ENCODE results near the gene RAB11FIP4. TPM values are rescaled to one million over a fixed set of nuclear protein-coding genes. Genes with fewer than 3 reads are reported as not detected.

RAB11FIP4 gene
- total RNA-seq, 1 experiment from 2014 or later, result 15.1 TPM

DNA sequence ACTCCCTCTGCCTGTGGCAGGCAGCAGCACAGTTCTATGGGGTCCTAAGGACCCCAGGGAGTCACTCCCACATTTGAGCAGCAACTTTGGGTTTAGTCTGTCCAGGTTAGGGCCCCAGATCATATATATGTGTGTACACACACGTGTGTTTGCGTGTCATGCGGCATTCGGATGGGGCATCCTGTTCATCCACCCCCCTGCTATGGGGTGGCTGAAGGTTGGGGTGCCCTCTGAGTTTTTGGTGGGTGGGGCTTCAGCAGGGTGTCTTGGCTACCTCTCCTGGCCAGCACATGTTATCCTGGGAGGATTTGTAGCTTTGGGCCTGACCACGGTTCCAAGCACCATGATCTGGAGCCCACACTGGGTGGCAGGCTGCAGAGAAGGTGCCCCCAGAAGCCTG lies 100.7 kb downstream of the RAB11FIP4 start (continued):
- TF ChIP-seq JUND (IDR thresholded peaks at IDR 0.05) (no peak), YY1 (IDR thresholded peaks at IDR 0.05; ENCODE audit: extremely low read depth, insufficient replicate concordance, low read depth, low read length) (no peak)

DNA sequence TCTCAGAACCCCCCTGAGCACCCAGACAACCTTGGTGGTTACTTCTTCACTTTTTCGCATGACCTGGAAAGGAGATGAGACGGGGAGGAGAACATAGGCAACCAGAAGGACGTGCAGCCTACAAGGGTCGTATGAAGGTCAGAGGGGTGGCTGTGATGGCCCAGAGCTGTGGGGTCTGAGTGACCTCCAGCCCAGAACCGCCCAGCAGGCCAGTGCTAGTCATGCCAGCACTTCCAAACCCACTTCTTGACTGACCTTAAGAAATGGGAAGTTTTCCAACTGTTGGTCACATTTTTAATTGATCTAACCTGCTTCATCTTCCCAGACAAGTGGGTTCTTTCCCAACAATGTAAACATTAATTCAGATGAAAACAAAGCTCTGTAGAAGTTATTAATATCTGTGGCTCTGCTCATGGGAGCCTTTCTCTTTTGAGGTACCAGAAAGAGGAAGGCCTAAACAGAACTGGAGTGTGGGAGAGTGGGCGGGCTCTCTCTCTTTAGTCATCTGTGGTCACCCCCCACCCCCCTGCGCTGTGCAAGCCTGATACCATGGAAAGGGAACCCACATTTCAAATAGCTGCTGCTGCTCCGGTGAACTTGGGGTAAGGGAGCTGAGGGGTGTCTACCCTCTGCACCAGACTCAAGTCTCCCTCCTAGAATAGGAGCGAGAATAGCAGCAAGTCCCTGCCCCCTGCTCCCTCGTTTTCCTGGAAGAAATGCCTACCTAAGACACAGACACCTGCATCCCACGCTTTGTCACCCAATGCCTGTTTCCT lies 101.6 kb downstream of the RAB11FIP4 start:
- no peak for TF ChIP-seq POLR2A (IDR thresholded peaks at IDR 0.05; ENCODE audit: borderline replicate concordance, extremely low read depth, insufficient read depth, insufficient read length)
- TF ChIP-seq, protein P1, sequence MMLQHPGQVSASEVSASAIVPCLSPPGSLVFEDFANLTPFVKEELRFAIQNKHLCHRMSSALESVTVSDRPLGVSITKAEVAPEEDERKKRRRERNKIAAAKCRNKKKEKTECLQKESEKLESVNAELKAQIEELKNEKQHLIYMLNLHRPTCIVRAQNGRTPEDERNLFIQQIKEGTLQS (IDR thresholded peaks at IDR 0.05), result no peak
- TF ChIP-seq EZH2phosphoT487 (IDR thresholded peaks at IDR 0.05; ENCODE audit: borderline replicate concordance), result no peak
- TF ChIP-seq, protein P2, sequence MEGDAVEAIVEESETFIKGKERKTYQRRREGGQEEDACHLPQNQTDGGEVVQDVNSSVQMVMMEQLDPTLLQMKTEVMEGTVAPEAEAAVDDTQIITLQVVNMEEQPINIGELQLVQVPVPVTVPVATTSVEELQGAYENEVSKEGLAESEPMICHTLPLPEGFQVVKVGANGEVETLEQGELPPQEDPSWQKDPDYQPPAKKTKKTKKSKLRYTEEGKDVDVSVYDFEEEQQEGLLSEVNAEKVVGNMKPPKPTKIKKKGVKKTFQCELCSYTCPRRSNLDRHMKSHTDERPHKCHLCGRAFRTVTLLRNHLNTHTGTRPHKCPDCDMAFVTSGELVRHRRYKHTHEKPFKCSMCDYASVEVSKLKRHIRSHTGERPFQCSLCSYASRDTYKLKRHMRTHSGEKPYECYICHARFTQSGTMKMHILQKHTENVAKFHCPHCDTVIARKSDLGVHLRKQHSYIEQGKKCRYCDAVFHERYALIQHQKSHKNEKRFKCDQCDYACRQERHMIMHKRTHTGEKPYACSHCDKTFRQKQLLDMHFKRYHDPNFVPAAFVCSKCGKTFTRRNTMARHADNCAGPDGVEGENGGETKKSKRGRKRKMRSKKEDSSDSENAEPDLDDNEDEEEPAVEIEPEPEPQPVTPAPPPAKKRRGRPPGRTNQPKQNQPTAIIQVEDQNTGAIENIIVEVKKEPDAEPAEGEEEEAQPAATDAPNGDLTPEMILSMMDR (IDR thresholded peaks at IDR 0.05 in 2 of 3, conservative IDR thresholded peaks at IDR 0.05 in 1 of 3; ENCODE audit: borderline replicate concordance in 1 of 3, insufficient read depth in 1 of 3, low read depth in 2 of 3, low read length in 2 of 3), result no peak
- no peak for TF ChIP-seq SRF (IDR thresholded peaks at IDR 0.05; ENCODE audit: low read depth)
- TF ChIP-seq, protein P3, sequence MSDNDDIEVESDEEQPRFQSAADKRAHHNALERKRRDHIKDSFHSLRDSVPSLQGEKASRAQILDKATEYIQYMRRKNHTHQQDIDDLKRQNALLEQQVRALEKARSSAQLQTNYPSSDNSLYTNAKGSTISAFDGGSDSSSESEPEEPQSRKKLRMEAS (IDR thresholded peaks at IDR 0.05), result no peak
- no peak for TF ChIP-seq ELF1 (IDR thresholded peaks at IDR 0.05; ENCODE audit: borderline replicate concordance, low read depth)
- no peak for TF ChIP-seq SIN3A (IDR thresholded peaks at IDR 0.05; ENCODE audit: low read depth)
- no peak for TF ChIP-seq SP1 (IDR thresholded peaks at IDR 0.05; ENCODE audit: low read depth)
- TF ChIP-seq YY1 (IDR thresholded peaks at IDR 0.05; ENCODE audit: extremely low read depth, insufficient replicate concordance, low read depth, low read length), result no peak
- no peak for TF ChIP-seq ZFX (IDR thresholded peaks at IDR 0.05)
- no peak for TF ChIP-seq RAD21 (IDR thresholded peaks at IDR 0.05; ENCODE audit: low read depth)
- TF ChIP-seq JUND (IDR thresholded peaks at IDR 0.05), result no peak
- H3K9me2 ChIP-seq (ENCODE audit: insufficient read depth), result no peaks in the 10 kb centered on the region
- ChIA-PET RAD21 (ENCODE audit: low non-redundant PET in 1 of 2, low total read pairs in 2 of 2, uncharacterized antibody in 2 of 2, unreplicated experiment in 2 of 2) (no interaction called here), POLR2A (no interaction called here), CTCF (no interaction called here)
- no TSS peak for BruUV-seq (replicated peaks)
- H3K27me3 ChIP-seq (ENCODE audit: insufficient read depth, low read length), result no peaks in the 10 kb centered on the region
- H3K36me3 ChIP-seq (ENCODE audit: control insufficient read depth in 1 of 2, insufficient read depth in 2 of 2, low read length in 2 of 2), result no peaks in the 10 kb centered on the region
- no peak overlapping the region for H3K27ac ChIP-seq (ENCODE audit: low read depth, low read length)
- DNase-seq (ENCODE audit: low read depth, low spot score) (no peak), ATAC-seq (no peak)
- no peaks in the 10 kb centered on the region for H3K9me3 ChIP-seq (ENCODE audit: control insufficient read depth in 1 of 2, insufficient read depth in 1 of 2, low read depth in 1 of 2, low read length in 2 of 2)
- H3K9ac ChIP-seq (ENCODE audit: low read length), result no peak overlapping the region
- intact Hi-C loops (cut with micrococcal nuclease), result no loop called here
- peaks cover 3% of the 10 kb centered on the region for H3K79me2 ChIP-seq (ENCODE audit: insufficient read depth, low read length)
- peaks cover 30 to 54% of the 10 kb centered on the region in 2 experiments for H3K4me1 ChIP-seq (ENCODE audit: control insufficient read depth in 1 of 2, insufficient read depth in 2 of 2, low read length in 2 of 2)
- no peaks in the 10 kb centered on the region for H4K20me1 ChIP-seq (ENCODE audit: insufficient read depth)
- H3K4me2 ChIP-seq (ENCODE audit: low read length), result no peak overlapping the region
- no peak overlapping the region for H3K4me3 ChIP-seq (replicated peaks in 1 of 2; ENCODE audit: low read depth in 1 of 2, low read length in 2 of 2)
- no peak overlapping the region for H2AFZ ChIP-seq (ENCODE audit: low read depth, low read length, poor library complexity, severe bottlenecking)

All from HCT116 (cell line).